Measurements from ENCODE around the gene LYPD6B.
"Not testable (repeated sequence)": the region's sequence is repeated elsewhere in the genome, so short reads cannot be mapped to it uniquely, and the experiment has no call there.

Gene LYPD6B

GRCh38 chr2:149225446-149225845, 186.9 kb downstream of the LYPD6B start:
- no peak for DNase-seq
- no peaks in the 10 kb centered on the region for H3K4me1 ChIP-seq
- H3K9me3 ChIP-seq: no peaks in the 10 kb centered on the region
- H3K4me3 ChIP-seq (ENCODE audit: low read depth, low read length): no peak overlapping the region
- TF ChIP-seq, protein P1, sequence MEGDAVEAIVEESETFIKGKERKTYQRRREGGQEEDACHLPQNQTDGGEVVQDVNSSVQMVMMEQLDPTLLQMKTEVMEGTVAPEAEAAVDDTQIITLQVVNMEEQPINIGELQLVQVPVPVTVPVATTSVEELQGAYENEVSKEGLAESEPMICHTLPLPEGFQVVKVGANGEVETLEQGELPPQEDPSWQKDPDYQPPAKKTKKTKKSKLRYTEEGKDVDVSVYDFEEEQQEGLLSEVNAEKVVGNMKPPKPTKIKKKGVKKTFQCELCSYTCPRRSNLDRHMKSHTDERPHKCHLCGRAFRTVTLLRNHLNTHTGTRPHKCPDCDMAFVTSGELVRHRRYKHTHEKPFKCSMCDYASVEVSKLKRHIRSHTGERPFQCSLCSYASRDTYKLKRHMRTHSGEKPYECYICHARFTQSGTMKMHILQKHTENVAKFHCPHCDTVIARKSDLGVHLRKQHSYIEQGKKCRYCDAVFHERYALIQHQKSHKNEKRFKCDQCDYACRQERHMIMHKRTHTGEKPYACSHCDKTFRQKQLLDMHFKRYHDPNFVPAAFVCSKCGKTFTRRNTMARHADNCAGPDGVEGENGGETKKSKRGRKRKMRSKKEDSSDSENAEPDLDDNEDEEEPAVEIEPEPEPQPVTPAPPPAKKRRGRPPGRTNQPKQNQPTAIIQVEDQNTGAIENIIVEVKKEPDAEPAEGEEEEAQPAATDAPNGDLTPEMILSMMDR (IDR thresholded peaks at IDR 0.05; ENCODE audit: low read depth, low read length): no peak
- H3K36me3 ChIP-seq: no peaks in the 10 kb centered on the region
- no peaks in the 10 kb centered on the region for H3K27me3 ChIP-seq

DNA sequence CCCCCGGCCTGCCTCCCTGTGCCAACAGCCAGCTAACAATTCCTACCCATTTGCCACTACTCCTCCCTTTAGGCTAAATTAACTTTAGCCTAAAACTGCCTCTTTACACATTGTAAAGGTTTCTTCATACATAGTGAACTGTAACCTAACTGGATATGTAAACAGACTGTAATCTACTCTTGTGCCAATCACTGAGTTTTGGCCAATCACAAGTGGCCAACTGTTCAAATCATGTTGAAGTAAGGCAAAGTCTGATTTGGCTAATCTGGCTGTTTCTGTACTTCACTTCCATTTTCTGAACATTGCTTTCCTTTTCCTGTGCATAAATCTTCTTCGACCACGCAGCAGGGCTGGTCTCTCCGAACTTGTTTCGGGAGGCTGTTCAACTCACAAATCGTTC, 188.3 kb downstream of the LYPD6B start:
- H3K36me3 ChIP-seq: no peaks in the 10 kb centered on the region
- no peak overlapping the region for H3K4me3 ChIP-seq (ENCODE audit: low read depth, low read length)
- no peak for DNase-seq
- no peaks in the 10 kb centered on the region for H3K9me3 ChIP-seq
- TF ChIP-seq, protein P1 (IDR thresholded peaks at IDR 0.05; ENCODE audit: low read depth, low read length): no peak
- no peaks in the 10 kb centered on the region for H3K27me3 ChIP-seq
- H3K4me1 ChIP-seq: no peaks in the 10 kb centered on the region

DNA sequence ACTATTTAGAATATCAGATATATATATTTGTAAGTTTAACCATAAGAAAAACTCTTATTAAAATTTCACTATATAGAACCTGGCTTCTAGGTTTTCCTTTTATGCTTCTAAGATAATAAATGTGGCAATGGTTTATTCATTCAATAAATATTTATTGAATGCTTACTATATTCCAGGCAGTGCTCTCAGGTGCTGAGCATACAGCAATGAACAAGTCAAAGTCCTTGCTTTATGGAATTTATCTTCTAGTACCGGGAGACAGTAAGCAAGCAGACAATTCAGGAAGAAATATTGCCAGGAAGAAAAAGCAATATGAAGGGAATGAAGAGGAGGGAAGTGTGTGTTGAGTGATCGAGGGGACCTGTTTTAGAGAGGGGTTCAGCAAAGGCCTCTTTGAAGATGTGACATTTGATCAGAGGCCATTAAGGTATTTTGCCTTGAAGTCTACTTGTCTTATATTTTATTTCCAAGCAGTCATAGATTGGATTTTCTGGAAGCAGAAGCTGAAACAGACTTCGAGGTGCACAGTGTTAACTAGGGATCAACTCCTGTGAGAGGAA, 197.4 kb downstream of the LYPD6B start:
- Histone ChIP-seq H3K4me1 (no peaks in the 10 kb centered on the region), H3K36me3 (no peaks in the 10 kb centered on the region), H3K9me3 (no peaks in the 10 kb centered on the region), H3K27me3 (no peaks in the 10 kb centered on the region), H3K4me3 (ENCODE audit: low read depth, low read length) (no peak overlapping the region)
- TF ChIP-seq, protein P1 (IDR thresholded peaks at IDR 0.05; ENCODE audit: low read depth, low read length): no peak
- DNase-seq: no peak

- TF ChIP-seq, protein P1 (IDR thresholded peaks at IDR 0.05; ENCODE audit: low read depth, low read length): no peak
Measured at GRCh38 chr2:149236410-149236809, 197.9 kb downstream of the LYPD6B start.

DNA sequence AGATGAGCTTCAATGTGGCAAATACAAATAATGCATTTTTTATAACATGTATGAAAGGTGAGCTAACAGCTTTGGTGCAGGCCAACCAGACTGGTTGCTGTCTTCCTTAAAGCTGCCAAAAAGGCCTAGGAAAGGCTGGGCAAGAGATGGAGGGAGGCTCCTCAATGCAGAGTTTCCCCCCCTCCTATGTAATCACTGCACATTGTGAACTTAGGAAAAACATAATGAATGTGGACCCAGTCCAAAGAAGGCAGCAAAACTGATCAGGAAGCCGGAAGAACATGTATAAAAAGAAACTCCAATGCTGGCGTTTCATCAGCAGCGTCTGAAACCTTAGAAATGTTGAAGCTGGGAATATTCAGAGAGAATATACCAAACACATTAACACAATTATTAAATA, 207.7 kb downstream of the LYPD6B start:
- no peaks in the 10 kb centered on the region for H3K36me3 ChIP-seq
- H3K27me3 ChIP-seq: no peaks in the 10 kb centered on the region
- H3K4me3 ChIP-seq (ENCODE audit: low read depth, low read length): no peak overlapping the region
- DNase-seq: no peak
- TF ChIP-seq, protein P1 (IDR thresholded peaks at IDR 0.05; ENCODE audit: low read depth, low read length): no peak
- H3K4me1 ChIP-seq: no peaks in the 10 kb centered on the region
- no peaks in the 10 kb centered on the region for H3K9me3 ChIP-seq

More at GRCh38 chr2:149236410-149236809, 197.9 kb downstream of the LYPD6B start:
- Histone ChIP-seq H3K4me3 (ENCODE audit: low read depth, low read length) (no peak overlapping the region), H3K27me3 (no peaks in the 10 kb centered on the region), H3K9me3 (no peaks in the 10 kb centered on the region), H3K4me1 (no peaks in the 10 kb centered on the region), H3K36me3 (no peaks in the 10 kb centered on the region)
- no peak for DNase-seq

DNA sequence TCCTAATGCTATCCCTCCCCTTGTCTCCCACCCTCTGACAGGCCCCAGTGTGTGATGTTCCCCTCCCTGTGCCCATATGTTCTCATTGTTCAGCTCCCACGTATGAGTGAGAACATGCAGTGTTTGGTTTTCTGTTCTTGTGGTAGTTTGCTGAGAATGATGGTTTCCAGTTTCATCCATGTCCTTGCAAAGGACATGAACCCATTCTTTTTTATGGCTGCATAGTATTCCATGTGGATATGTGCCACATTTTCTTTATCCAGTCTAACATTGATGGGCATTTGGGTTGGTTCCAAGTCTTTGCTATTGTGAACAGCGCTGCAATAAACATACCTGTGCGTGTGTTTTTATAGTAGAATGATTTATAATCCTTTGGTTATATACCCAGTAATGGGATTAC, 212.9 kb downstream of the LYPD6B start:
- H3K27me3 ChIP-seq; DNase-seq; H3K9me3 ChIP-seq; H3K4me3 ChIP-seq (ENCODE audit: low read depth, low read length); H3K4me1 ChIP-seq; H3K36me3 ChIP-seq: not testable (repeated sequence)

- not testable (repeated sequence) for H3K36me3 ChIP-seq; DNase-seq; H3K4me1 ChIP-seq; H3K27me3 ChIP-seq; H3K9me3 ChIP-seq; H3K4me3 ChIP-seq (ENCODE audit: low read depth, low read length)
Measured at GRCh38 chr2:149256877-149257276, 218.4 kb downstream of the LYPD6B start.

Measured in BE2C (cell line).